Measurements from ENCODE around the gene CAPN2.

CAPN2 gene

DNA sequence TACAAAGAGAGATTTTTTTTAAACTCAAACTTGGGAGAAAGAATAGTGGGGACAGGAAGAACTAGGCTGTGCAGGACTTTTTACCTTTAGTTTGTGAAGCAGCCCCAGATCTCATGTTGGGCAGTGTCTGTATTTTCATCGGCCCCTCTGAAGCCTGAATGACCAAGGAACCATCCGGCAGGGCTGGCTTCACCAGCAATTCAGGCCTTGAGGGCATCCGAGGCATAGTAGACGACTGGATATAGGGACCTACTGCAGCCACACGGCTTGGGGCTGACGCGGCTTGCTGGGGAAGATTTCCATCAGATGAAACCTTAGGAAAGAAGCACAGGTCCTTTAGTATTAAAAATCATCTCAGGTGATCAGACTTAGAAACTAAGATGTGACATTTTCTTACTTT, 89.7 kb downstream of the CAPN2 start (continued):
- TF ChIP-seq ZNF518A (tag by site-specific recombination; conservative IDR thresholded peaks at IDR 0.05; ENCODE audit: low read depth) = no peak
- TF ChIP-seq, protein P1, sequence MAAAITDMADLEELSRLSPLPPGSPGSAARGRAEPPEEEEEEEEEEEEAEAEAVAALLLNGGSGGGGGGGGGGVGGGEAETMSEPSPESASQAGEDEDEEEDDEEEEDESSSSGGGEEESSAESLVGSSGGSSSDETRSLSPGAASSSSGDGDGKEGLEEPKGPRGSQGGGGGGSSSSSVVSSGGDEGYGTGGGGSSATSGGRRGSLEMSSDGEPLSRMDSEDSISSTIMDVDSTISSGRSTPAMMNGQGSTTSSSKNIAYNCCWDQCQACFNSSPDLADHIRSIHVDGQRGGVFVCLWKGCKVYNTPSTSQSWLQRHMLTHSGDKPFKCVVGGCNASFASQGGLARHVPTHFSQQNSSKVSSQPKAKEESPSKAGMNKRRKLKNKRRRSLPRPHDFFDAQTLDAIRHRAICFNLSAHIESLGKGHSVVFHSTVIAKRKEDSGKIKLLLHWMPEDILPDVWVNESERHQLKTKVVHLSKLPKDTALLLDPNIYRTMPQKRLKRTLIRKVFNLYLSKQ (tag by site-specific recombination; IDR thresholded peaks at IDR 0.05; ENCODE audit: borderline replicate concordance) = no peak
- TF ChIP-seq ZNF394 (tag by site-specific recombination; IDR thresholded peaks at IDR 0.05; ENCODE audit: borderline replicate concordance) = no peak
- no peak for TF ChIP-seq ZNF112 (tag by site-specific recombination; IDR thresholded peaks at IDR 0.05)
- TF ChIP-seq ZNF585B (tag by site-specific recombination; IDR thresholded peaks at IDR 0.05) = no peak
- no peak for TF ChIP-seq ZNF404 (tag by site-specific recombination; IDR thresholded peaks at IDR 0.05)
- no peak for TF ChIP-seq ZNF544 (tag by site-specific recombination; IDR thresholded peaks at IDR 0.05)
- TF ChIP-seq INSM2 (tag by site-specific recombination; IDR thresholded peaks at IDR 0.05) = no peak

DNA sequence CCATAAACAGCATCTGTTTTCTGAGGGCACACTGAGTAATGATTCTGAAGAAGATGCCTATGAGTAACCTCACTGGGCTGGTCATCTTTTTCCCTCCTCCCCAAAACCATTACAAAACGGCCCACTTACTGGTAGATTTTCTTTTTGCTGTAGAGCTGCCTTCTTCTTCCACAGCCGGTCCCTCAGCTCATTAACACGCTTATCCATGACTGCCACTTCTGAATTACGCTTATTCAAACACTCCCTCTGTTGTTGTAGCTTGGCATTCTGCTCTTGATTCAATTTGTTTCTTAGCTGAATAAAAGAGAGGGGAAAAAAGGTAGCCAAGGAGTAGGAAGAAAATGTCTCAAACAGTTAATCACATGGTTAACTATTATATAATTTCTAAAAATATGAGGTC, 90.3 kb downstream of the CAPN2 start:
- ChIA-PET CTCF (interaction anchor here (0.8 to 1.3 kb wide), 2 partner anchors 9 to 106 kb away, joined by 5 read pairs; no protein-coding TSS in a partner anchor), POLR2A (interaction anchor here (0.9 kb wide), 1 partner anchor 44 kb away, joined by 8 read pairs; the partner anchor contains the start of gene TP53BP2)
- Histone ChIP-seq H3K27ac (ENCODE audit: extremely low read depth, low read depth, low read length) (no peak overlapping the region), H3K4me3 (ENCODE audit: low read depth, low read length) (no peak overlapping the region), H3K4me1 (ENCODE audit: control insufficient read depth, insufficient read depth, low read length) (no peaks in the 10 kb centered on the region), H3K9me3 (ENCODE audit: control insufficient read depth, insufficient read depth, low read depth, low read length) (no peaks in the 10 kb centered on the region), H3K36me3 (ENCODE audit: control insufficient read depth in 2 of 2, insufficient read depth in 1 of 2, low read length in 2 of 2) (peaks cover 73 to 85% of the 10 kb centered on the region in 2 experiments)
- TF ChIP-seq ZNF148 (tag by site-specific recombination; IDR thresholded peaks at IDR 0.05; ENCODE audit: borderline replicate concordance) = no peak
- TF ChIP-seq, protein P2, sequence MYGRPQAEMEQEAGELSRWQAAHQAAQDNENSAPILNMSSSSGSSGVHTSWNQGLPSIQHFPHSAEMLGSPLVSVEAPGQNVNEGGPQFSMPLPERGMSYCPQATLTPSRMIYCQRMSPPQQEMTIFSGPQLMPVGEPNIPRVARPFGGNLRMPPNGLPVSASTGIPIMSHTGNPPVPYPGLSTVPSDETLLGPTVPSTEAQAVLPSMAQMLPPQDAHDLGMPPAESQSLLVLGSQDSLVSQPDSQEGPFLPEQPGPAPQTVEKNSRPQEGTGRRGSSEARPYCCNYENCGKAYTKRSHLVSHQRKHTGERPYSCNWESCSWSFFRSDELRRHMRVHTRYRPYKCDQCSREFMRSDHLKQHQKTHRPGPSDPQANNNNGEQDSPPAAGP (tag by site-specific recombination; IDR thresholded peaks at IDR 0.05) = no peak
- TF ChIP-seq, protein P1 (tag by site-specific recombination; IDR thresholded peaks at IDR 0.05; ENCODE audit: borderline replicate concordance) = no peak

Data from HEK293 (cell line).